HepG2 (cell line): ENCODE data around the gene SH3D21. TPM values are rescaled to one million over a fixed set of nuclear protein-coding genes. Genes with fewer than 3 reads are reported as not detected.

Experiments
- ATAC-seq: fragments of 200-7000 bp; cut with Tn5 transposase; 3 replicates; pipeline ENCODE4 v1.9.1; 2020; ENCODE audit warnings: mild to moderate bottlenecking, moderate library complexity
- BruUV-seq: library from RNA; stranded (reverse); fragments of 400-500 nt; replicated peaks from 2 replicates; lab custom pipeline; 2021; lab: Mats Ljungman, UMichigan
- CTCF ChIA-PET: fragments of 300-600 bp; formaldehyde crosslinking; extraction: SDS; loops from one replicate; lab custom pipeline; 2021; ENCODE audit warnings: low total read pairs, inconsistent platforms, low intra/inter-chr PET ratio; lab: Yijun Ruan, JAX
- POLR2A ChIA-PET: fragments of 350-600 bp; sonication (Branson Sonifier 250); formaldehyde crosslinking; loops from one replicate; lab custom pipeline; 2020; ENCODE audit warnings: antibody characterized with exemption, inconsistent platforms; lab: Yijun Ruan, JAX
- DNase-seq: peaks from one replicate; pipeline ENCODE4 v3.0.0-alpha.2; 2015; ENCODE audit warnings: low spot score
- FAIRE-seq: peaks from 3 replicates; lab custom pipeline; 2011; peaks lifted over from hg19 to GRCh38; lab: Jason Lieb, UNC
- H2AFZ ChIP-seq: one replicate; pipeline ENCODE4 v1.6.1; 2011; ENCODE audit warnings: low read length, inconsistent platforms
- H3K27ac ChIP-seq: fragments of 300-600 bp; 3 replicates; pipeline ENCODE4 v1.8.0; 2011; ENCODE audit warnings: mixed run types, mild to moderate bottlenecking, mixed read lengths, low read length, inconsistent platforms; ENCODE audit not compliant: insufficient read depth; ENCODE audit errors: extremely low read length
- H3K27me3 ChIP-seq, 2 experiments: fragments of 200-600 bp in 1 of 2; 2 replicates in 1 of 2; 3 replicates in 1 of 2; pipeline versions ENCODE4 v1.6.0 to v1.8.0; 2011; ENCODE audit warnings: low read length in 2 of 2, mild to moderate bottlenecking in 2 of 2, moderate library complexity in 2 of 2, inconsistent platforms in 1 of 2; ENCODE audit not compliant: insufficient read depth in 2 of 2, control insufficient read depth in 1 of 2
- H3K36me3 ChIP-seq, 2 experiments: fragments of 200-600 bp in 1 of 2; replicated peaks in 1 of 2; 2 replicates in 1 of 2; 3 replicates in 1 of 2; pipeline versions ENCODE4 v1.5.1 to v1.8.0; 2011; ENCODE audit warnings: low read length in 2 of 2, inconsistent platforms in 1 of 2; ENCODE audit not compliant: insufficient read depth in 2 of 2, control insufficient read depth in 1 of 2
- H3K4me1 ChIP-seq: 2 replicates; pipeline ENCODE4 v1.5.1; 2012; ENCODE audit warnings: low read length, inconsistent platforms; ENCODE audit not compliant: insufficient read depth
- H3K4me2 ChIP-seq: 2 replicates; pipeline ENCODE4 v1.6.0; 2011; ENCODE audit warnings: low read depth, low read length, inconsistent platforms
- H3K4me3 ChIP-seq, 3 experiments: fragments of 200-600 bp in 1 of 3; sonication (generic), shearing (Covaris generic) in 1 of 3; replicated peaks in 1 of 3; 2 replicates each; pipeline ENCODE4 v1.5.1; 2011 to 2016; ENCODE audit warnings: low read length in 3 of 3, inconsistent platforms in 2 of 3, low read depth in 2 of 3, mild to moderate bottlenecking in 2 of 3, control low read depth in 1 of 3, mixed read lengths in 1 of 3; ENCODE audit not compliant: insufficient read depth in 1 of 3
- H3K79me2 ChIP-seq: one replicate; pipeline ENCODE4 v1.6.1; 2011; ENCODE audit warnings: low read length, inconsistent platforms; ENCODE audit not compliant: insufficient read depth
- H3K9ac ChIP-seq: 2 replicates; pipeline ENCODE4 v1.6.0; 2011; ENCODE audit warnings: mild to moderate bottlenecking, low read depth, low read length, inconsistent platforms; ENCODE audit not compliant: insufficient read depth
- H3K9me3 ChIP-seq: 2 replicates; pipeline ENCODE4 v1.5.1; 2012; ENCODE audit warnings: mild to moderate bottlenecking, low read length
- H4K20me1 ChIP-seq: 2 replicates; pipeline ENCODE4 v1.6.0; 2011; ENCODE audit warnings: inconsistent platforms, mild to moderate bottlenecking, low read length, moderate library complexity; ENCODE audit not compliant: insufficient read depth
- CCAR2 ChIP-seq: fragments of 200-400 bp; formaldehyde crosslinking; optimal IDR thresholded peaks from 2 replicates; pipeline ENCODE3; 2018; ENCODE audit warnings: low read depth, mild to moderate bottlenecking, low read length, moderate library complexity
- ELK4 ChIP-seq: sonication (generic); formaldehyde crosslinking; IDR thresholded peaks from 2 replicates; pipeline ENCODE4 v1.9.0; 2021; ENCODE audit warnings: missing genetic modification reagents, borderline replicate concordance
- FOXK1 ChIP-seq: sonication (generic); formaldehyde crosslinking; IDR thresholded peaks from 2 replicates; pipeline ENCODE4 v1.4.0; 2020; ENCODE audit warnings: low read depth, missing genetic modification reagents, borderline replicate concordance
- KAT7 ChIP-seq: IDR thresholded peaks from 2 replicates; pipeline ENCODE4 v1.6.1; 2018; ENCODE audit warnings: borderline replicate concordance, missing compliant biosample characterization
- NFE2 ChIP-seq: sonication (generic); formaldehyde crosslinking; IDR thresholded peaks from 2 replicates; pipeline ENCODE4 v1.4.0; 2020; ENCODE audit warnings: missing genetic modification reagents
- NFE2L1 ChIP-seq: sonication (generic); formaldehyde crosslinking; IDR thresholded peaks from 2 replicates; pipeline ENCODE4 v1.4.0; 2020; ENCODE audit warnings: missing genetic modification reagents, mild to moderate bottlenecking, borderline replicate concordance
- SP4 ChIP-seq: sonication (generic); formaldehyde crosslinking; IDR thresholded peaks from 2 replicates; pipeline ENCODE4 v1.8.1; 2023; ENCODE audit warnings: mild to moderate bottlenecking, missing genetic modification reagents
- ZNF446 ChIP-seq: sonication (generic); formaldehyde crosslinking; IDR thresholded peaks from 2 replicates; pipeline ENCODE4 v1.5.0; 2020; ENCODE audit warnings: mild to moderate bottlenecking, missing genetic modification reagents
- ZNF7 ChIP-seq: IDR thresholded peaks from 2 replicates; pipeline ENCODE4 v1.6.1; 2016; ENCODE audit warnings: missing biosample characterization, missing genetic modification reagents
- WGBS: methylation state at CpG from one replicate; pipeline ENCODE4 v1.1.6; 2017; ENCODE audit warnings: low lambda C conversion rate; 5-methylcytosine and 5-hydroxymethylcytosine counted together
- in situ Hi-C: cut with HindIII; loops from 2 replicates; pipeline ENCODE4 v1.10.0; 2017; ENCODE audit warnings: low pct_unique_long_range_greater_than_20kb; ENCODE audit not compliant: extremely low pct_ligation_motif_present
- intact Hi-C: fragments of 100-400 bp; cut with micrococcal nuclease; formaldehyde crosslinking; loops from one replicate; pipeline ENCODE4 v1.10.0; 2022; ENCODE audit not compliant: unreplicated experiment
- polyA plus RNA-seq, 8 experiments: library from polyadenylated mRNA; depleted of rRNA in 3 of 8; stranded (reverse) in 7 of 8; unstranded in 1 of 8; fragments of >200 nt; fragmentation: Illumina TruSeq in 4 of 8; extraction: Trizol in 4 of 8; gene quantifications; 2 replicates each; pipeline versions ENCODE4 v1.2.1 to v1.2.3, GENCODE V29; 2011 to 2016; ENCODE audit warnings: low read depth in 4 of 8, missing spikeins in 1 of 8, mixed read lengths in 1 of 8; ENCODE audit not compliant: insufficient read depth in 1 of 8
- total RNA-seq, 5 experiments: library from RNA; depleted of rRNA; stranded (reverse); fragments of >200 nt; fragmentation: Illumina TruSeq; extraction: Trizol; gene quantifications; 2 replicates each; pipeline ENCODE4 v1.2.3, GENCODE V29; 2016; ENCODE audit warnings: low read depth in 1 of 5
- TF ChIP-seq, protein P1 (sequence below): sonication (generic); formaldehyde crosslinking; IDR thresholded peaks from 2 replicates; pipeline ENCODE4 v1.8.0; 2023; ENCODE audit warnings: mild to moderate bottlenecking, missing genetic modification reagents
- TF ChIP-seq, protein P2 (sequence below): sonication (generic); formaldehyde crosslinking; IDR thresholded peaks from 2 replicates; pipeline ENCODE4 v1.5.0; 2020; ENCODE audit warnings: missing genetic modification reagents

The SH3D21 gene
- total and polyA plus RNA-seq, 2 of the 13 experiments (the other 11 are each of a cell fraction or from before 2014, with no cell fraction given) = 5.1 to 8.6 TPM

GRCh38 chr1:36346741-36347370, 40.7 kb downstream of the SH3D21 start:
- H3K4me2 ChIP-seq = no peak overlapping the region
- TF ChIP-seq ELK4 (CRISPR knock-in tag) = no peak
- no peak for TF ChIP-seq ZNF446 (CRISPR knock-in tag)
- TF ChIP-seq NFE2 (CRISPR knock-in tag) = no peak
- no peak for TF ChIP-seq KAT7 (CRISPR knock-in tag)
- TF ChIP-seq NFE2L1 (CRISPR knock-in tag) = no peak
- TF ChIP-seq, protein P1, sequence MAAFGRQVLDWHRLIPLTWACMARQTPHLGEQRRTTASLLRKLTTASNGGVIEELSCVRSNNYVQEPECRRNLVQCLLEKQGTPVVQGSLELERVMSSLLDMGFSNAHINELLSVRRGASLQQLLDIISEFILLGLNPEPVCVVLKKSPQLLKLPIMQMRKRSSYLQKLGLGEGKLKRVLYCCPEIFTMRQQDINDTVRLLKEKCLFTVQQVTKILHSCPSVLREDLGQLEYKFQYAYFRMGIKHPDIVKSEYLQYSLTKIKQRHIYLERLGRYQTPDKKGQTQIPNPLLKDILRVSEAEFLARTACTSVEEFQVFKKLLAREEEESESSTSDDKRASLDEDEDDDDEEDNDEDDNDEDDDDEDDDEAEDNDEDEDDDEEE (CRISPR knock-in tag) = no peak
- TF ChIP-seq CCAR2 = no peak
- no peak for TF ChIP-seq ZNF7 (CRISPR knock-in tag)
- TF ChIP-seq, protein P2, sequence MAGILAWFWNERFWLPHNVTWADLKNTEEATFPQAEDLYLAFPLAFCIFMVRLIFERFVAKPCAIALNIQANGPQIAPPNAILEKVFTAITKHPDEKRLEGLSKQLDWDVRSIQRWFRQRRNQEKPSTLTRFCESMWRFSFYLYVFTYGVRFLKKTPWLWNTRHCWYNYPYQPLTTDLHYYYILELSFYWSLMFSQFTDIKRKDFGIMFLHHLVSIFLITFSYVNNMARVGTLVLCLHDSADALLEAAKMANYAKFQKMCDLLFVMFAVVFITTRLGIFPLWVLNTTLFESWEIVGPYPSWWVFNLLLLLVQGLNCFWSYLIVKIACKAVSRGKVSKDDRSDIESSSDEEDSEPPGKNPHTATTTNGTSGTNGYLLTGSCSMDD (CRISPR knock-in tag) = no peak
- TF ChIP-seq FOXK1 (CRISPR knock-in tag) = no peak
- no peak for TF ChIP-seq SP4 (CRISPR knock-in tag)
- TF ChIP-seq, all 625 proteins: peak for 0
- no peaks in the 10 kb centered on the region for H4K20me1 ChIP-seq
- H3K36me3 ChIP-seq = peaks cover 38 to 71% of the 10 kb centered on the region in 2 experiments
- no peak overlapping the region for H2AFZ ChIP-seq
- no peak for ATAC-seq
- ChIA-PET POLR2A (no interaction called here), CTCF (no interaction called here)
- in situ Hi-C loops = no loop called here
- no TSS peak for BruUV-seq
- WGBS = 95% methylated on average over 8 of the region's 8 CpGs
- peaks cover 25% of the 10 kb centered on the region for H3K4me1 ChIP-seq
- H3K4me3 ChIP-seq = no peak overlapping the region
- no peak for FAIRE-seq
- no peaks in the 10 kb centered on the region for H3K79me2 ChIP-seq
- intact Hi-C loops = no loop called here
- no peak overlapping the region for H3K9ac ChIP-seq
- H3K27me3 ChIP-seq = no peaks in the 10 kb centered on the region
- H3K9me3 ChIP-seq = no peaks in the 10 kb centered on the region
- H3K27ac ChIP-seq = no peak overlapping the region
- DNase-seq = no peak
